K562 (cell line): Measurements from ENCODE around the gene LBHD1. TPM values are rescaled to one million over a fixed set of nuclear protein-coding genes. Genes with fewer than 3 reads are reported as not detected.

Experiments used
- ATAC-seq: fragments of 200-7000 bp; cut with Tn5 transposase; 3 replicates; pipeline ENCODE4 v1.9.1; 2020; ENCODE audit warnings: moderate library complexity
- BruUV-seq: library from RNA; stranded (reverse); fragments of 400-500 nt; replicated peaks from 2 replicates; lab custom pipeline; 2021; lab: Mats Ljungman, UMichigan
- CTCF ChIA-PET: fragments of 300-600 bp; formaldehyde crosslinking; extraction: SDS; loops from one replicate; lab custom pipeline; 2021; ENCODE audit warnings: low intra/inter-chr PET ratio; lab: Yijun Ruan, JAX
- POLR2A ChIA-PET: fragments of 300-600, 350-650 bp; sonication (Branson Sonifier 250); formaldehyde crosslinking; extraction: SDS; loops from one replicate; lab custom pipeline; 2021; ENCODE audit warnings: antibody characterized with exemption, inconsistent platforms; lab: Yijun Ruan, JAX
- DNase-seq, 4 experiments: peaks; one replicate each; pipeline versions ENCODE4 v3.0.0 to v3.0.0-alpha.2; 2011 to 2018; ENCODE audit warnings: low spot score in 3 of 4, mixed read lengths in 3 of 4; ENCODE audit errors: extremely low read depth in 1 of 4
- FAIRE-seq: peaks from 2 replicates; lab custom pipeline; 2011; peaks lifted over from hg19 to GRCh38; lab: Jason Lieb, UNC
- H2AFZ ChIP-seq: 2 replicates; pipeline ENCODE4 v1.6.0; 2011; ENCODE audit warnings: low read depth, low read length, control low read depth, inconsistent platforms
- H3K27ac ChIP-seq: fragments of 200-600 bp; 3 replicates; pipeline ENCODE4 v1.8.0; 2011; ENCODE audit warnings: low read depth, mild to moderate bottlenecking, control low read depth, inconsistent platforms, low read length, moderate library complexity, mixed read lengths; ENCODE audit errors: extremely low read depth
- H3K27me3 ChIP-seq, 2 experiments: fragments of 300-600 bp in 1 of 2; 2 replicates in 1 of 2; 3 replicates in 1 of 2; pipeline versions ENCODE4 v1.6.0 to v1.8.0; 2011; ENCODE audit warnings: inconsistent platforms in 2 of 2, low read length in 2 of 2, mild to moderate bottlenecking in 1 of 2, mixed read lengths in 1 of 2, moderate library complexity in 1 of 2; ENCODE audit not compliant: control insufficient read depth in 2 of 2, insufficient read depth in 2 of 2
- H3K36me3 ChIP-seq: fragments of 300-600 bp; 3 replicates; pipeline ENCODE4 v1.8.0; 2011; ENCODE audit warnings: mild to moderate bottlenecking, low read length, inconsistent platforms; ENCODE audit not compliant: control insufficient read depth, insufficient read depth
- H3K4me1 ChIP-seq, 2 experiments: fragments of 200-600 bp in 1 of 2; replicated peaks in 1 of 2; 2 replicates in 1 of 2; 3 replicates in 1 of 2; pipeline versions ENCODE4 v1.5.1 to v1.8.0; 2011; ENCODE audit warnings: inconsistent platforms in 2 of 2, low read length in 2 of 2, mild to moderate bottlenecking in 1 of 2, mixed read lengths in 1 of 2, moderate library complexity in 1 of 2; ENCODE audit not compliant: control insufficient read depth in 2 of 2, insufficient read depth in 2 of 2
- H3K4me2 ChIP-seq: 2 replicates; pipeline ENCODE4 v1.6.1; 2011; ENCODE audit warnings: low read length, control low read depth, inconsistent platforms, mixed read lengths; ENCODE audit not compliant: insufficient read depth
- H3K4me3 ChIP-seq: fragments of 200-600 bp; sonication (generic), shearing (Covaris generic); 2 replicates; pipeline ENCODE4 v1.5.1; 2016; ENCODE audit warnings: control low read depth, inconsistent platforms
- H3K79me2 ChIP-seq: fragments of 200-600 bp; 3 replicates; pipeline ENCODE4 v1.8.0; 2011; ENCODE audit warnings: low read length, inconsistent platforms; ENCODE audit not compliant: control insufficient read depth, insufficient read depth
- H3K9ac ChIP-seq, 2 experiments: 2 replicates each; pipeline versions ENCODE4 v1.6.0 to v1.6.1; 2011; ENCODE audit warnings: low read depth in 2 of 2, low read length in 2 of 2, control low read depth in 1 of 2, inconsistent platforms in 1 of 2, mild to moderate bottlenecking in 1 of 2, mixed read lengths in 1 of 2; ENCODE audit not compliant: insufficient read depth in 1 of 2
- H3K9me1 ChIP-seq: one replicate; pipeline ENCODE4 v1.6.0; 2011; ENCODE audit warnings: inconsistent platforms, mild to moderate bottlenecking, low read length, moderate library complexity; ENCODE audit not compliant: control insufficient read depth, insufficient read depth
- H3K9me3 ChIP-seq: replicated peaks from 2 replicates; pipeline ENCODE4 v1.5.1; 2011; ENCODE audit warnings: low read depth, low read length, inconsistent platforms; ENCODE audit not compliant: control insufficient read depth, insufficient read depth
- H4K20me1 ChIP-seq: replicated peaks from 2 replicates; pipeline ENCODE4 v1.6.1; 2011; ENCODE audit warnings: low read length, inconsistent platforms, mixed read lengths; ENCODE audit not compliant: control insufficient read depth, insufficient read depth
- CLOCK ChIP-seq: fragments of 250-450 bp; sonication (Bioruptor Pico); IDR thresholded peaks from 2 replicates; pipeline ENCODE4 v1.4.0; 2020; ENCODE audit warnings: mild to moderate bottlenecking, moderate library complexity, borderline replicate concordance
- GTF2F1 ChIP-seq: IDR thresholded peaks from 2 replicates; pipeline ENCODE4 v1.6.1; 2011; ENCODE audit warnings: low read depth, low read length, improper control_type of control experiment
- IRF1 ChIP-seq: sonication (generic); formaldehyde crosslinking; IDR thresholded peaks from 2 replicates; pipeline ENCODE4 v1.8.0; 2022; ENCODE audit warnings: missing genetic modification reagents, mild to moderate bottlenecking, borderline replicate concordance
- MEF2A ChIP-seq: IDR thresholded peaks from 2 replicates; pipeline ENCODE4 v1.6.1; 2011; ENCODE audit warnings: low read depth, mild to moderate bottlenecking, low read length, moderate library complexity; ENCODE audit not compliant: control insufficient read depth
- SFPQ ChIP-seq: fragments of 200-400 bp; formaldehyde crosslinking; IDR thresholded peaks from 2 replicates; pipeline ENCODE4 v1.6.1; 2017; ENCODE audit warnings: mild to moderate bottlenecking, low read depth, low read length, moderate library complexity
- SMAD3 ChIP-seq: fragments of 450-650 bp; formaldehyde crosslinking; conservative IDR thresholded peaks from 2 replicates; pipeline ENCODE4 v1.4.0; 2020; ENCODE audit warnings: mild to moderate bottlenecking
- WGBS: fragments of 100-300 bp; shearing (Covaris generic); methylation state at CpG from one replicate; pipeline ENCODE4 v1.1.6; 2016; ENCODE audit warnings: low coverage, mixed read lengths; ENCODE audit not compliant: insufficient coverage; ENCODE audit errors: missing lambda C conversion rate; 5-methylcytosine and 5-hydroxymethylcytosine counted together
- in situ Hi-C: fragments of 300-500 bp; cut with MboI; formaldehyde crosslinking; loops from 4 replicates; pipeline ENCODE4 v1.15.0; 2018; ENCODE audit warnings: inconsistent platforms, mixed read lengths
- intact Hi-C: fragments of 100-400 bp; cut with micrococcal nuclease; formaldehyde crosslinking; loops from 2 replicates; pipeline ENCODE4 v1.14.2; 2022
- polyA plus RNA-seq, 8 experiments: library from polyadenylated mRNA; depleted of rRNA in 4 of 8; stranded (reverse) in 5 of 8; unstranded in 3 of 8; fragments of >200 nt; fragmentation: Nextera tagmentation in 2 of 8; fragmentation: Illumina TruSeq in 1 of 8; extraction: Ambion mirVana in 2 of 8; extraction: Trizol in 1 of 8; gene quantifications; 2 replicates each; pipeline versions ENCODE4 v1.2.1 to v1.2.3, GENCODE V29; 2011 to 2014; ENCODE audit warnings: inconsistent platforms in 1 of 8, missing spikeins in 1 of 8
- total RNA-seq, 7 experiments: library from RNA; depleted of rRNA in 6 of 7; stranded (reverse); fragments of >200 nt in 6 of 7; fragmentation: Illumina TruSeq in 2 of 7; extraction: Trizol in 2 of 7; gene quantifications; 2 replicates each; pipeline versions ENCODE4 v1.2.1 to v1.2.3, GENCODE V29; 2011 to 2021; ENCODE audit warnings: low replicate concordance in 1 of 7
- TF ChIP-seq, protein P1 (sequence below): fragments of 250-450 bp; sonication (Bioruptor Pico); IDR thresholded peaks from 2 replicates; pipeline ENCODE4 v1.9.0; 2021; ENCODE audit warnings: mild to moderate bottlenecking, inconsistent platforms

LBHD1 gene
- total and polyA plus RNA-seq, 9 of the 15 experiments (the other 6 are each of a cell fraction or from before 2014, with no cell fraction given): 2.6 to 28.0 (median 12.5) TPM

GRCh38 chr11:62716816-62717215 lies 44.7 kb upstream of the LBHD1 start:
- BruUV-seq: no TSS peak
- intact Hi-C loops: no loop called here
- Histone ChIP-seq H3K4me2 (no peak overlapping the region), H3K4me3 (no peak overlapping the region), H3K27ac (no peak overlapping the region), H3K27me3 (no peaks in the 10 kb centered on the region), H3K9me3 (no peaks in the 10 kb centered on the region), H3K79me2 (peaks cover 42% of the 10 kb centered on the region; the same call in 2 of the 3 replicates), H2AFZ (no peak overlapping the region), H3K9me1 (no peaks in the 10 kb centered on the region), H4K20me1 (peaks cover 4% of the 10 kb centered on the region; the same call in 1 of the 2 replicates), H3K4me1 (peaks cover 7 to 9% of the 10 kb centered on the region in 2 experiments; a peak in 4 of 5 replicates), H3K9ac (no peak overlapping the region), H3K36me3 (peaks cover 97% of the 10 kb centered on the region)
- WGBS: 94% methylated on average over 11 of the region's 11 CpGs
- FAIRE-seq (no peak), DNase-seq (no peak), ATAC-seq (no peak)
- CTCF ChIA-PET: no interaction called here
- POLR2A ChIA-PET: interaction anchor here (0.7 to 5.9 kb wide), 3 partner anchors 10 to 13 kb away, joined by 4 to 29 read pairs (median 11); partner anchors contain the start of genes BSCL2, GNG3 and HNRNPUL2
- in situ Hi-C loops: no loop called here
- TF ChIP-seq, protein P1, sequence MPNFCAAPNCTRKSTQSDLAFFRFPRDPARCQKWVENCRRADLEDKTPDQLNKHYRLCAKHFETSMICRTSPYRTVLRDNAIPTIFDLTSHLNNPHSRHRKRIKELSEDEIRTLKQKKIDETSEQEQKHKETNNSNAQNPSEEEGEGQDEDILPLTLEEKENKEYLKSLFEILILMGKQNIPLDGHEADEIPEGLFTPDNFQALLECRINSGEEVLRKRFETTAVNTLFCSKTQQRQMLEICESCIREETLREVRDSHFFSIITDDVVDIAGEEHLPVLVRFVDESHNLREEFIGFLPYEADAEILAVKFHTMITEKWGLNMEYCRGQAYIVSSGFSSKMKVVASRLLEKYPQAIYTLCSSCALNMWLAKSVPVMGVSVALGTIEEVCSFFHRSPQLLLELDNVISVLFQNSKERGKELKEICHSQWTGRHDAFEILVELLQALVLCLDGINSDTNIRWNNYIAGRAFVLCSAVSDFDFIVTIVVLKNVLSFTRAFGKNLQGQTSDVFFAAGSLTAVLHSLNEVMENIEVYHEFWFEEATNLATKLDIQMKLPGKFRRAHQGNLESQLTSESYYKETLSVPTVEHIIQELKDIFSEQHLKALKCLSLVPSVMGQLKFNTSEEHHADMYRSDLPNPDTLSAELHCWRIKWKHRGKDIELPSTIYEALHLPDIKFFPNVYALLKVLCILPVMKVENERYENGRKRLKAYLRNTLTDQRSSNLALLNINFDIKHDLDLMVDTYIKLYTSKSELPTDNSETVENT (CRISPR knock-in tag): no peak
- TF ChIP-seq CLOCK (CRISPR knock-in tag) (no peak), GTF2F1 (no peak), SFPQ (no peak), SMAD3 (CRISPR knock-in tag) (no peak), MEF2A (no peak), IRF1 (CRISPR knock-in tag) (no peak)
